ENCODE results near the gene SDC1.

Gene SDC1

DNA sequence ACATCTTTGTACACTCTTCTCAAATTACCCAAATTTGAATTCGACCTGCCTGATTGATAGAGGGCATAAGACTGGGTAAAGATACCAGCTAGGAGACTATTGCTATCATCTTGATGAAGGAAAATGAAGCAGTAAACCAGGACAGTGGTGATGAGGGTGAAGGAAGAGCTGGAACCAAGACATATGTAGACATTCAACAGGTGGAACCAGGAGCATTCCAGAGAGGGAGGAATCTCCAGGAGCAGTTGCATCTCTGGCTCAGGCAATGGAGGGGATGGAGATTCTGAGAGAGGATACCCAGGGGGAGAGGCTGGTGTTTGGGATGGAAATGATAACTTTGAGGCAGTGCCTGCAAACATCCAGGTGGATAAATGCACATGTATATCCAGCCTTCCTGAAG is 41.6 kb downstream of the SDC1 start:
- DNase-seq (ENCODE audit: low spot score) = no peak

DNA sequence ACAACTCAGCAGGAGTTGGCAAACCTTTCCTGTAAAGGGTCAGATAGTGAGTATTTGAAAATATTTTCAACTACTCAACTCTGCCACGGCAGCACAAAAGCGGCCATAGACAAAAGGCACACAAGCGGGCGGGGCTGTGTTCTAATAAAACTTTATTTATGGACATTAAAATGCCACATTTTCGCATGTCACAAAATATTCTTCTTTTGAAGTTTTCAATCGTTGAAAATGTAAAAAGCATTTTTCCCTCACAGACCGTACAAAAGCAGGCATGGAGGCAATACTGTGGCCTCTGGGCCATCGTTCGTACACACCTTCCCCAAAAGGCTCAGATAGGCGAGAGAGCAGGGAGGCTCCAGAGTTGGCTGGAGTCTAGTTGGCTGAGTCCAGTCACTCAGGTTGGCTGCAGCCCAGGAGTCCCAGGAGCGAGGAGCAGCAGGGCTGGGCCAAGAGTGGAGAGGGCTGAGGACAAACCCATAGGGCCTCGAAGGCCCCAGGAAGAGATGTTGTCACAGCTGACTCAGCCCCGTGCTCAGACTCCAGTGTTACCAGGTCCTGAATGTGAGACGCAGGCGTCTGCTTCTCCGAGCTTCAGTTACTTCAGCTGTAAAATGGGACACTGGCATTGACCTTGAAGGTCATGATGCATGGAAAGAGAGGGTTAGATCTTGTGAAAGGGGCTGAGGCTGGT is 42.5 kb downstream of the SDC1 start:
- DNase-seq (ENCODE audit: low spot score) = peak; percentile 93

DNA sequence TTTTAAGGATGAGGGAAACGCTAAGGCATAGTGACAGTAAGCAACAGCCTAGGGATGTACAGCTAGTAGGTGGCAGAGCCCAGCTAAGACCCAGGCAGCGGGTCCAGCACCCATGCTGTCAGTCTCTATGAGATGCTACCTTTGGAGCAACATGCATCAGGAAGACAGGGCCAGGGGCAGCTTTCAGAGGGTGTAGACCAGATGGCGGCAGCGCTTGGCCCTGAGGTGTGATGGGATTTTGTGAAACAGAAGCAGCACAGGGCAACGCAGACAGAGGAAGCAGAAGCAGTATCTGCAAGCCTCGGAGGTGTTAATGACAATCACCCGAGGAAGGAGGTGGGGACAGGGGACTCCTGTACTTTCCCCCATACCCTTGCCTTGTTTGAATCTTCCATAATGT is 43.2 kb downstream of the SDC1 start:
- DNase-seq (ENCODE audit: low spot score) = no peak

DNA sequence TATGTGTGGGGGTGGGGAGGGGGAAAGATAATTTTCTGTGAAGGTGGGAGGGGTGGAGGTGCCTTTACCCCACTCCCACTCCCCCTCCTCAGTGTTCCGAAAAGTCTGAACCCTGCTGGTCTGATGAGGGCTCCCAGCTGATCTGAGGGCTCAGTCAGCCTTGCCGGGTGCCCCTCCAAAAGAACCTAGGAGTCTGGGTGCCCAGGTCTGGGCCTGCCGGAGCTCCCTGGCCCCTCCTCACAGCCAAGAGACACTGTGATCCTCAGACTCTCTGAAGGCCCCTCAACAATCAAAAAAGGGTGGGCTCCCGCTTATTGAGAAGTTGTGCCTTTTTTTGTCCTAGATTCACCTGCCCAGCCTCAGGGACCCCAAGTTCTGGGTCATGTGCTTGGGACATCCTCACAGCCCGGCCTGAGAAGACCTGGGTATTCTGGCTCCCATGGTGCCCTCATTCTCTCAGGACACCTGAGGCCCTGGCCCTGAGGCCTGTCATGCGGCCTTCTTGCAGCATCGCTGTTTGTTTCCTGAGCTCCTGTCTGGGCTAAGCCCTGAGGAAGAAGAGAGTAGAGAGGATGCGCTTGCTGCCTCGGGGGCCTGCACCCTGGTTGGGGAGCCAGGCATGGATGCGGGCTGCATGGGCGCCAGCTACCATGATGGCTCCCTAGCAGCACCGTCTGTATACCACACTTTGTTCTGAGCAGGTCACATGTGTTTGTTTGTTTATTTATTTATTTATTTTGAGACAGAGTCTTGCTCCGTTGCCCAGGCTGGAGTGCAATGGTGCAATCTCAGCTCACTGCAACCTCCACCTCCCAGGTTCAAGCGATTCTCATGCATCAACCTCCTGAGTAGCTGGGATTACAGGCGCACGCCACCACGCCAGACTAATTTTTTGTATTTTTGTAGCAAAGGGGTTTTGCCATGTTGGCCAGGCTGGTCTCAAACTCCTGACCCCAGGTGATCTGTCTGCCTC is 44.0 kb downstream of the SDC1 start:
- no peak for DNase-seq (ENCODE audit: low spot score)

DNA sequence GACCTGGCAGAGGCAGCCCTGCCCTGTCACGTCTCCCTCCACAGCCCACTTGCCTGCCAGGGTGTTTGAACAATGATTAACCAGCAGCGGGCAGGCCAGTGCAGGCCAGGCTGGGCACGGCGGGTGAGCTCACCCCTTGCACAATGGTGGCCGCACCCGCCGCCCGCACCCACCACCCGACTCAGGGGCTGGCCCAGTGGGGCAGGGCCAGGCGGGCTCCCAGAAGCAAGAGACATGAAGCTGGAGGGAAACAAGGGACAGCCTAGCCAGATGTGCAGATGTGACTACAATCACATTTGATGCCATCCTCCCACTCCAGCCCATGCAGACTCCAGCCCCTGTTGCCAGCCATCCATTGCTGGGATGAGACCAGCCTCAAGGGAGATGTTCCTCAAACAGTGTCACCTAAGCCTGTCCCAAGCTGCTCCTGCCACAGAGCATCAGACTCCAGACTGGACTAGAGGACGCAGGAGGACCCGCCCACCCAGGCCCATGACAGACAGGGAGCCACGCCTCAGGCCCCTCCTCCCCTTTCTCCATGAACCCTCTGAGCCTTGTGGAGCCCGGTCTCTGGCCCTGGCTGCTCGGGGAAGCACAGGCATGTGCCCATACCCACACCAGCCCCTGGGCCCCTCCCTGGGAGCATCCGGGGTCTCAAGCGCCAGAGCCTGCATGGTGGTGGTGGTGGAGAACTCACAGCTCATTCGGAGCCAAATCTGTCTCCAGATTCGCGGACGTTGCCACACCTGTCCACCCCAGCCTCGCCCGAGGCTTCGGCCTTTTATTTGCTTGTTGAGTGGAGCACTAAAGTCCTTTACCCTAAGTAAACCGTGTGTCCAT is 45.0 kb downstream of the SDC1 start:
- DNase-seq (ENCODE audit: low spot score) = peak; percentile 95

DNA sequence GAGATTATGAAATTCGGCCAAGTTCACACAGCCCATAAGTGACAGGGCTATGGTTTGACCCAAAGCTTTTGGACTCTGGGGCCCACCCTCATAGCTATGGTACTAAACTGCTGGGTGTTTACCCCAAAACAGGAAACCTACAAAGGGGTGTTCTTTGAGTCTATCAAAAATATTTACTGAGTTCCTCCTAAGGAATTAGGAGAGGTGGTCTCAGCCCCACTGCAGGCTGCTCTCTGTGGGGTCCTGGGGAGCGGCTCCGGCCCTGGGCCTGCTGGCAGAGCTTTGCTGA is 45.5 kb downstream of the SDC1 start:
- no peak for DNase-seq (ENCODE audit: low spot score)

DNA sequence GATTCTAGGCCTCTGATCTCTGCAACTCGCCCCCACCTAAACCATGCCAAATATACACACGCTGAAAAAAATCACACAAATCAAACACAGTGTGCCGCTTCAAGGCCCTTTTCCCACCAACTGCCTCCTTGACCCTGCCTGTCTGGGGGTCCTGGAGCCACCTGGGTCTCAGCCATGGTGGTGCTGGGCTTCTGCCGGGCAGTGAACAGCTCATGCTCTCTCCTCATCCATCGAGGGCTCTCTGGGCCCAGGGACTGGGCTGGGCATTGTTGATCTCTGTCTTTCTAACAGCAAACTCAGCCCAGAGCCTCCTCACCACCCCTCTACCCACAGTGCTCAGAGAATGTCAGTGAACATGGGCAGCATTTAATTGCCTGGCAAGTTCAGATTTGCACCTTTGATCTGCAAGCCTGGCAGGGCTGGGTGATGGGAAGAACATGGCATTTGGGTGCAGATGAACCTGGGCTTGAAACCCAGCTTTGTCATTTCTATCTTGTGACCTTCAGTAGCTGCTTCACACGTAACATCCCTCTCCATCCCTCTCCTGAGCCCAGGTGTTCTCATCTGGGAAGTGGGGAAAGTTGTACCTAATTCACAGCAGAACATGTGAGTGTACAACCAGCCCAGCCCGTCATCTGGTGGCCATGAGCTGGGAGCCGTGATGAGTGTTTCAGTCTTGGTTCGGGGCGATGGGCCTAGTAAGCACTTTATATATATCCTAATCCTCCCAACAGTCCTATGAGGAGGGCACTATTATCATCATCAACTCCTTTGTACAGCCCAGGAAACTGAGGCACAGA is 46.1 kb downstream of the SDC1 start:
- no peak for DNase-seq (ENCODE audit: low spot score)

DNA sequence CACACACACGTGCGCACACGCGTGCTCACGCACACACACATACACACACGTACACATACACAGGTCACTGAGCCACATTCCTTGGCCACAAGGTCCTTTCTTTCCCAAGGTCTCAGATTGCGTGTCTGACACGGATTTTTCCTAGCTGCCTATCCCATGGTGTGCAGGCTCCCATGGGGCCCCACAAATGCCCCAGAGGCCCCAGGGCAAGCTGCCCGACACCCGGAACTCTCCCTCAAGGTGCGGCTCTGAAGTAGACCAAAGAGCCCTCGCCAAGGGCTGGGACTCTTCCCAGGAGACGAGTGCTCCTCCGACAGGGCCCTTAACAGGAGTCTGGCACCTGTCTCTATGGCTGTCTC is 46.7 kb downstream of the SDC1 start:
- no peak for DNase-seq (ENCODE audit: low spot score)

DNA sequence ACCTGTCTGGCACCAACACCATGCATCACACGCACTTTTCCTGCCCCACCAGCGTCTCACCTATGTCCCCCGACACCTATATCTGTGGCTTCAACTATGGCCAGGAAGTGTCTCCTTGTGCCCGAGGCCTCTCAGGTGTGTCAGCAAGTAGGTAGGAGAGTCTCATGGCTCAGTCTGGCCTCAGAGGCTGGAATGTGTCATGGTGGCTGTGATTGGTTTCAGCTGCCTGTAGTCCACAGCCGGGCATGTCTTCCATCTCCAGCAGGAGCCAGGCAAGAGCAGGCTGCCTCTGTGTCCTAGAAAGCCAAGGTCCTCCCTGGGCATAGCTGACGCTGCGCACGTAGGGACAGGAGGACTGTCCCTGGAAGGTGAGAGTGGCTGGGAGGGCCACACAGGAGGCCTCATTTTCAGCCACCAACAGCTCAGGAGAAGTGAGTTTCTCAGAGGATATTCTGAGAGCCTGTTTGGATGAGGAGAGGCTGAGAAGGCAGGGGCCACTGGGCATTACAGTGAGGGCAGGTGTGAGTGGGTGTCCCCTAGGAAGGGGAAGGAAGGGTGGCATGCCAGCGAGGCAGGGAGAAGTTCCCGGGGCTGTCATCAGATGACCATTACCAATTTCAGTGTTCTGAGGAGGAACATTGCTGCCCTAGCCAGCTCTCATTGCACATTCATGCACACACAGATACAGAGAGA is 47.2 kb downstream of the SDC1 start:
- DNase-seq (ENCODE audit: low spot score) = no peak

DNA sequence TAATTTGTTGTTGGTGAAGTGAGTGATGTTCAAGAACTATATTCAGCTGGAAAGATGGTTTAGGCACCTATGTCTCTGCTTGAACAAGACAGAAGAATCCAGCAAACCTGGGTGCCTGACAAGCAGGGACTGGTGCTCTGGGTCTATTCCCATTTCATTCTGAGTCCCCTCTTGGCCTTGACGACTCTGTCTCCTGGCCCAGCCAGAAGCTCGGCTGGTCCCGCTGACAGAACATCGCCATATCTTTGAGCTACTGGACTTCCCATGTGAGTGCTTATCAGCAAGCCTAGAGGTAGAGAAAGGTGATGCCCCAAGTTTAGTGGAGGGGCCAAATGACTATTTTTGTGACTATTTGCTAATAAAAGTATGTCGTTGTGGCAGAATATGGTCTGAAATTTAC is 48.2 kb downstream of the SDC1 start:
- DNase-seq (ENCODE audit: low spot score) = no peak

DNA sequence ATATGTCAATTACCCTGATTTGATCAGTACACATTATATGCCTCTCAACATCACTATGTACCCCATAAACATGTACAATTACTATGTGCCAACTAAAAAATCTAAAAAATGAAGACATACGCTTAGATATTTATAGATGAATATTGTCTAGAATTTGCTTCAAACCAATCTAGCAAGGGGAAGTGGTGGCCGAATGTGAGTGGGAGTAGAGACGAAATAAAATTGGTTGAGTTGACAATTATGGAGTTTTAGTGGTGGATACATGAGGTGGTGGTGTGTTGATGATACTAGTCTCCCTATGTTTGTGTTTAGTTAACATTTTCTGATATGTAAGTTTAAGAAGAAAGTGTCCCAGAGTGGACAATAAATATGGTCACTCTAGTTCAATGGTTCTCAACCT is 49.0 kb downstream of the SDC1 start:
- DNase-seq (ENCODE audit: low spot score) = no peak

DNA sequence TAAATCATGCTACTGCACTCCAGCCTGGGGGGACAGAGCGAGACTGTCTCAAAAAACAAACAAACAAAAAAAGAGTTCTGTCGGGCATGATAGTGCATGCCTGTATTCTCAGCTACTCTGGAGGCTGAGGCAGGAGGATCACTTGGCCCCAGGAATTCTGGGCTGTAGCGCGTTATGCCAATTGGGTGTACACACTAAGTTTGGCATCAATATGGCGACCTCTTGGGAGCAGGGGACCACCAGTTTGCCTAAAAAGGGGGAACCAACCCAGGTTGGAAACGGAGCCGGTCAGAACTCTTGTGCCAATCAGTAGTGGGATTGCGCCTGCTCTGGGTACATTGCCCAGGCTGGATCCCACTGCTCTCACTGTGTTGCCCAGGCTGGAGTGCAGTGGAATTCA is 49.7 kb downstream of the SDC1 start:
- DNase-seq (ENCODE audit: low spot score) = no peak

DNA sequence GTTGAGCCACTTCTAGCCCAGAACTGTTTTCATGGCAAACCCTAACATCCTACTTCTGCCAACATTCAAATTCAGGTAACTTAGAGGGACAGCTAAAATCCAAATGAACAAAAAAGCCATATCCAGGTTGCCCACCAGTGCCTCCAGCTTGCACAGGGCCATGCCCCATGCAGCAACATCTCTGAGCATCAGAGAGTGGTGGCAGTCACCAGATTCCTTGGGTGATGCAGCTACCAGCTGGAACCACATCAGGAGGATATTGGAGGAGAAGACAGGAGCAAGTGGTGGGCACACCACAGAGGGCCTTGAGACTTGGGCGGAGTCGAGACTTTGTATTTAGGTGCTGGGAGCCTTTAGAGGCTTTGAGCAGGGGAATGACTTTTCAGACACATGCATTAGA is 50.5 kb downstream of the SDC1 start:
- DNase-seq (ENCODE audit: low spot score) = no peak

DNA sequence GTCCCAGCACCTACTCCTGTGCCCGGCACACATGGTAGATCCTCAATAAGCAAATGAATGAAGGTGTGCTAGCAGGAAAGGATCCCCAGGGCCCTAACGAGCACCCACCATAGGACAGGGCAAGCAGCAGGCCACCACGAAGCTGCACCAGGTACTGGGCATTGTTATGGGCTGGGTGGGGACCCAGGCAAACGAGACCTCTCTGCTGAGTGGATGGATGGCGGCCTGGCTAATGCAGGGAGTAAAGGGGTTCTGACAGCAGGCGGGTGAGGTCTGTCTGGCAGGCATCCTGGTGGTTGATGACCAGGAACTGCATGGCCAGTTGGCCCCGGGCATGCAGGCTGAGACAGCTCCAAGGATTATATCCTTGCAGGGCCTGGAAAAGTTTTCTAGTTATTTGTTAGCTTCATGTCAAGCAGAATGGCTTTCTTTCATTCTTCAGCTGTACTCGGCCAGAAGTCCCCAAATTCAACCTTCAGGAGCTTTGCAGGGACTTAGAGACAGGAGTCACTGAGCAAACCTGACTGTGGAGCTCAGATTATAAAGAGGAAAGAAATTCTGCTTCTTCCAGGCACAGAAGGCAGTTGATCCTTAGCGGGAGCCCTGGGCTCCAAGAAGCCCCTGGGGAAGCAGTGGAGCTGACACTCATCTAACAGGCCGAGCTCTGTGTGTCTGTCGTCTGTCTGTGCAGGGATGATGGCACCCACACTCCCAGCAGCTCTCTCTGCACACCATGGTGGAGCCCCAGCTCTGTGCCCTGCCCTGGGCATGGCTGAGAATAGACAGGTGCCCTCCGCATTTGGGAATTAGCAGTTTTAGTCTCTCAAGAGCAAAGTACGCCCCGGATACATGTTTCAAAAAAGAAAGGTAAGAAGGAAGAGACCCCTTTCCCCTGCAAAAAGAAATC is 51.2 kb downstream of the SDC1 start:
- DNase-seq (ENCODE audit: low spot score) = no peak

DNA sequence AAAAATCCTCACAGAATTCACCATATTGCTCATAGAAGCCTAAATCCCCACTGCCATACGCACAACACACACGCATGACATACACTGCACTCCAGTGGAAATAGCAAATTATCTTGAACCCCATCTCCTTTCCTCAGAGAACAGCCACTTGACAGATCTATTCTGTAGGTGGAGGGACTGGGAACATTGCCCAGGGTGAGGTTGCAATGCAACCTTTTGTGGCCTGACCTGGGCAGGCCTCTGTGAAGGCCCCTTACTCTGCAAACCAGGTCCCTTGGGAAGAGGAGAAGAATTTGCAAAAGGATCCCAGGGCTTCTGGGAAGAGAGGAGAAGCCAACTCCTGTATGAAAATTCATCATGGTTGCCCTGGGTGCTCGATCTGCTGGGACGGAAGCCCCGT is 51.9 kb downstream of the SDC1 start:
- no peak for DNase-seq (ENCODE audit: low spot score)

DNA sequence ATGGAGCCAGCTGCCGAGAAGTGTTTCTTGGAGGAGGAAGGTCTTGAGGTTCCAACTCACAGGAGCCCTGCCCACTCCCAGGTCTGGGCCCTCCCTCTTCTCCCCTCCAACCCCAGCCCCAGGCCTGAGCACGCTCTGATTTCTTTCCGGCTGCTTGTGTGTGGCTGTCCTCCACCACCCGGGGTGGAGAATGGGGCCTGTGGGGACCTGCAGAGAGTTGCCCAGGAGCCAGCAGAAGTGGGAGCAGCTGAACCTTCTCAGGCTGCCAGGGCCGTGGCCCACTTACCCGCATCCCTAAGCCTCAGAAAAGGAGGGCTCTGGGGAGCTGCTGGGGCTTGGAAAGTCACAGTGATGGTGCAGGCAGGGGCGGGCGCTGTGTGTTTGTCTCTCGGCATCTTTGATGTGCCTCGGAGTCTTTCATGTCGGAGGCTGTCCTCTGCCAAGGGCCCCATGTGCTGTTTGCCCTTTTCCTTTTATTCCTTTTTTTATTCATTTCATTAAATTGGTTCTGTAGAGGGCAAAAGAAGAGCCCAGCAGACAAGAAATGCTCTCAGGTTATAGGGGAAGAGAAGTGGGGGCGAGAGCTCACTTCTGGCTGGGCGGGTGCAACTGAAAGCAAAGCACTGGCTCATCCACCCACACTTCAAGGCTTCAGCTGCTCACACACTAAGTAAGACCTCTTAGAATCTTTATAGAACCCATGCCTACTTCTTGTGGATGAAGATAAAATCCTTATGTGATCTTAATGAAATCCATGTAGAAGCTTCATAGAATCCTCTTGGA is 52.5 kb downstream of the SDC1 start:
- no peak for DNase-seq (ENCODE audit: low spot score)

DNA sequence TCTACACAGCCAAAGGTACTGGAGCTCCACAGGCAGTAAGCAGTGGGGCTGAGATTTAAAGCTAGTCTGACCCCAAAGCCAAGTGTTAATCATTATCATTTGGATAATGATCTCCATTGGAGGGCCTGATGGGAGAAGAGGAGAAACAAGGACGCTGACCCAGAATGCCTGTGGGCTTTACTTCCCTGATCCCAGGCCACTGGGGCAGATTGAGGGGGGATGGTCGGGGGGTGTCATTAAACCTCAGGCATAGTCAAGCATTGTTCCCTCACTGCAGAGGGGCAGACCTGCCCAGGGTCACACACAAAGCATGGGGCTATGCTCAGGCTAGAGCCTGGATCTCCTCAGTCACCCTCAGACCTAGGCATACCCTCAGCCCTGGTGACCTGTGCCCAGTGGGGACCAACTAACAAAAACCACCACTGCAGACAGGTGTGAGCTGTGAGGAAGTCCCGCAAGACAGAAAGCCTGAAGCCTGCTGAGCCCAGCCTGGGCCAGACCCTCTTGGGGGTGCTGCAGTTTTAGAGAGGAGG is 53.4 kb downstream of the SDC1 start:
- no peak for DNase-seq (ENCODE audit: low spot score)

DNA sequence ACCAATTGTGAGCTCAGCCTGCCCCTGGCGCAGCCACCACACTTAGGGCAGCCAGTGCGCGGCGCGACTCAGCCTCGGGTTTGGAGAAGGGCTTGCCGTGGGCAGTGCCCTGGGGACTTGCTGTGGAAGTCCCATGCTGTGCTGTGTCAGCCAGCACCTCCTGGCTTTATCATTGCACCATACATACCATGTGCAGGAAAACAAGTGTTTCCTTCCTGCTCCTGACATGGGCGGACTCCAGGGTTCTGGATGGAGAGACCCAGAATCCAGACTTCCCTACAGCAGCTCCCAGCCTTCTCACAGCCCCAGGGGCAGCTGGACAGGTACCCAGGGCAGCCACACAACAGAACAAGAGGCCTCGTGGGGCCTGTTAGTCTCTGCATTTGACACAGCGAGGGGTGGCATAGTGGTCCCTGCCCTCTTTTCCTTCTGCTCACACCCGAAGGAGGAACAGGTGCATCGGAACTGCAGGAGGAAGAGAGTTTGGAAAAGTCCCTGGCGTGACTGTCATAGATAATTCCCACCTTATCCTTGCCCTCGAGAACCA is 54.2 kb downstream of the SDC1 start:
- DNase-seq (ENCODE audit: low spot score) = no peak
